ENCODE results near the gene HES6. TPM values are rescaled to one million over a fixed set of nuclear protein-coding genes. Genes with fewer than 3 reads are reported as not detected.

Gene HES6
- total and polyA plus RNA-seq, 2 of the 8 experiments (the other 6 are each of a cell fraction or from before 2014, with no cell fraction given), result 32.6 to 36.3 TPM

DNA sequence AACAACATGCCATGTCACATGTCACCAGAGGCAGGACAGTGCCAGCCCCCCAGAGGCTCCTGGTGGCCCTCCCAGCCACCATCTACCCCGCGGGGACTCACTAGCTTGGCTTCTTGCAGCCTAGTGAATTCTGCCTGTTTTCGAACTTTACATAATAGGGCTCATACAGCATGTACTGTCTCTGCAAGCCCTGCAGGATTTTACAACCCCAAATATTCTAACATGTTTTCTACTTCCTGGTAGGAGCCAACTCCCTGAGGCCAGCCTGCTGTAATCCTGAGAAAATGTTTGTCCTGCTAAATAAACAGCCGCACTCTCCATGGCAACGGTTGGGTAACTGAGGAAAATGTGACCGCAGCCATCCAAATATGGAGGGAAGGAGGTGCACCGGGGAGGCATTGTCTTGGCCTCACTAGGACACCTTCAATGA, 45.8 kb upstream of the HES6 start (continued):
- TF ChIP-seq, protein P1, sequence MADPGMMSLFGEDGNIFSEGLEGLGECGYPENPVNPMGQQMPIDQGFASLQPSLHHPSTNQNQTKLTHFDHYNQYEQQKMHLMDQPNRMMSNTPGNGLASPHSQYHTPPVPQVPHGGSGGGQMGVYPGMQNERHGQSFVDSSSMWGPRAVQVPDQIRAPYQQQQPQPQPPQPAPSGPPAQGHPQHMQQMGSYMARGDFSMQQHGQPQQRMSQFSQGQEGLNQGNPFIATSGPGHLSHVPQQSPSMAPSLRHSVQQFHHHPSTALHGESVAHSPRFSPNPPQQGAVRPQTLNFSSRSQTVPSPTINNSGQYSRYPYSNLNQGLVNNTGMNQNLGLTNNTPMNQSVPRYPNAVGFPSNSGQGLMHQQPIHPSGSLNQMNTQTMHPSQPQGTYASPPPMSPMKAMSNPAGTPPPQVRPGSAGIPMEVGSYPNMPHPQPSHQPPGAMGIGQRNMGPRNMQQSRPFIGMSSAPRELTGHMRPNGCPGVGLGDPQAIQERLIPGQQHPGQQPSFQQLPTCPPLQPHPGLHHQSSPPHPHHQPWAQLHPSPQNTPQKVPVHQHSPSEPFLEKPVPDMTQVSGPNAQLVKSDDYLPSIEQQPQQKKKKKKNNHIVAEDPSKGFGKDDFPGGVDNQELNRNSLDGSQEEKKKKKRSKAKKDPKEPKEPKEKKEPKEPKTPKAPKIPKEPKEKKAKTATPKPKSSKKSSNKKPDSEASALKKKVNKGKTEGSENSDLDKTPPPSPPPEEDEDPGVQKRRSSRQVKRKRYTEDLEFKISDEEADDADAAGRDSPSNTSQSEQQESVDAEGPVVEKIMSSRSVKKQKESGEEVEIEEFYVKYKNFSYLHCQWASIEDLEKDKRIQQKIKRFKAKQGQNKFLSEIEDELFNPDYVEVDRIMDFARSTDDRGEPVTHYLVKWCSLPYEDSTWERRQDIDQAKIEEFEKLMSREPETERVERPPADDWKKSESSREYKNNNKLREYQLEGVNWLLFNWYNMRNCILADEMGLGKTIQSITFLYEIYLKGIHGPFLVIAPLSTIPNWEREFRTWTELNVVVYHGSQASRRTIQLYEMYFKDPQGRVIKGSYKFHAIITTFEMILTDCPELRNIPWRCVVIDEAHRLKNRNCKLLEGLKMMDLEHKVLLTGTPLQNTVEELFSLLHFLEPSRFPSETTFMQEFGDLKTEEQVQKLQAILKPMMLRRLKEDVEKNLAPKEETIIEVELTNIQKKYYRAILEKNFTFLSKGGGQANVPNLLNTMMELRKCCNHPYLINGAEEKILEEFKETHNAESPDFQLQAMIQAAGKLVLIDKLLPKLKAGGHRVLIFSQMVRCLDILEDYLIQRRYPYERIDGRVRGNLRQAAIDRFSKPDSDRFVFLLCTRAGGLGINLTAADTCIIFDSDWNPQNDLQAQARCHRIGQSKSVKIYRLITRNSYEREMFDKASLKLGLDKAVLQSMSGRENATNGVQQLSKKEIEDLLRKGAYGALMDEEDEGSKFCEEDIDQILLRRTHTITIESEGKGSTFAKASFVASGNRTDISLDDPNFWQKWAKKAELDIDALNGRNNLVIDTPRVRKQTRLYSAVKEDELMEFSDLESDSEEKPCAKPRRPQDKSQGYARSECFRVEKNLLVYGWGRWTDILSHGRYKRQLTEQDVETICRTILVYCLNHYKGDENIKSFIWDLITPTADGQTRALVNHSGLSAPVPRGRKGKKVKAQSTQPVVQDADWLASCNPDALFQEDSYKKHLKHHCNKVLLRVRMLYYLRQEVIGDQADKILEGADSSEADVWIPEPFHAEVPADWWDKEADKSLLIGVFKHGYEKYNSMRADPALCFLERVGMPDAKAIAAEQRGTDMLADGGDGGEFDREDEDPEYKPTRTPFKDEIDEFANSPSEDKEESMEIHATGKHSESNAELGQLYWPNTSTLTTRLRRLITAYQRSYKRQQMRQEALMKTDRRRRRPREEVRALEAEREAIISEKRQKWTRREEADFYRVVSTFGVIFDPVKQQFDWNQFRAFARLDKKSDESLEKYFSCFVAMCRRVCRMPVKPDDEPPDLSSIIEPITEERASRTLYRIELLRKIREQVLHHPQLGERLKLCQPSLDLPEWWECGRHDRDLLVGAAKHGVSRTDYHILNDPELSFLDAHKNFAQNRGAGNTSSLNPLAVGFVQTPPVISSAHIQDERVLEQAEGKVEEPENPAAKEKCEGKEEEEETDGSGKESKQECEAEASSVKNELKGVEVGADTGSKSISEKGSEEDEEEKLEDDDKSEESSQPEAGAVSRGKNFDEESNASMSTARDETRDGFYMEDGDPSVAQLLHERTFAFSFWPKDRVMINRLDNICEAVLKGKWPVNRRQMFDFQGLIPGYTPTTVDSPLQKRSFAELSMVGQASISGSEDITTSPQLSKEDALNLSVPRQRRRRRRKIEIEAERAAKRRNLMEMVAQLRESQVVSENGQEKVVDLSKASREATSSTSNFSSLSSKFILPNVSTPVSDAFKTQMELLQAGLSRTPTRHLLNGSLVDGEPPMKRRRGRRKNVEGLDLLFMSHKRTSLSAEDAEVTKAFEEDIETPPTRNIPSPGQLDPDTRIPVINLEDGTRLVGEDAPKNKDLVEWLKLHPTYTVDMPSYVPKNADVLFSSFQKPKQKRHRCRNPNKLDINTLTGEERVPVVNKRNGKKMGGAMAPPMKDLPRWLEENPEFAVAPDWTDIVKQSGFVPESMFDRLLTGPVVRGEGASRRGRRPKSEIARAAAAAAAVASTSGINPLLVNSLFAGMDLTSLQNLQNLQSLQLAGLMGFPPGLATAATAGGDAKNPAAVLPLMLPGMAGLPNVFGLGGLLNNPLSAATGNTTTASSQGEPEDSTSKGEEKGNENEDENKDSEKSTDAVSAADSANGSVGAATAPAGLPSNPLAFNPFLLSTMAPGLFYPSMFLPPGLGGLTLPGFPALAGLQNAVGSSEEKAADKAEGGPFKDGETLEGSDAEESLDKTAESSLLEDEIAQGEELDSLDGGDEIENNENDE (IDR thresholded peaks at IDR 0.05; ENCODE audit: insufficient replicate concordance, low read length), result no peak
- 0 out of 2 replicates have a peak, but pooled peaks have one; percentile 1 for TF ChIP-seq CEBPB (IDR thresholded peaks at IDR 0.05; ENCODE audit: low read depth, low read length)
- no peak for TF ChIP-seq KDM4A (IDR thresholded peaks at IDR 0.05; ENCODE audit: low read depth, low read length, severe bottlenecking)
- no peak for TF ChIP-seq JUN (IDR thresholded peaks at IDR 0.05; ENCODE audit: low read depth, low read length)
